SK-N-SH treated with all-trans-retinoic acid at 6 μM for 48 hours (cell line): ENCODE data around the gene KCNK4.

Source experiments
- ATAC-seq: fragments of 200-7000 bp; cut with Tn5 transposase; 3 replicates; pipeline ENCODE4 v1.9.1; 2020; ENCODE audit warnings: mild to moderate bottlenecking, moderate library complexity
- ARNTL ChIP-seq: fragments of 450-650 bp; formaldehyde crosslinking; IDR thresholded peaks from 2 replicates; pipeline ENCODE4 v1.5.0; 2020; ENCODE audit warnings: low read depth, mild to moderate bottlenecking, moderate library complexity, borderline replicate concordance
- BACH2 ChIP-seq: fragments of 250-450 bp; sonication (Bioruptor Pico); IDR thresholded peaks from 2 replicates; pipeline ENCODE4 v1.9.0; 2021; ENCODE audit warnings: mild to moderate bottlenecking, borderline replicate concordance
- CSDC2 ChIP-seq: fragments of 250-450 bp; sonication (Bioruptor Pico); IDR thresholded peaks from 2 replicates; pipeline ENCODE4 v1.5.0; 2020; ENCODE audit warnings: mild to moderate bottlenecking, moderate library complexity
- ESRRG ChIP-seq: fragments of 250-450 bp; sonication (Bioruptor Pico); IDR thresholded peaks from 2 replicates; pipeline ENCODE4 v1.6.1; 2021; ENCODE audit warnings: mild to moderate bottlenecking
- GLIS3 ChIP-seq: fragments of 250-450 bp; sonication (Bioruptor Pico); IDR thresholded peaks from 2 replicates; pipeline ENCODE4 v1.5.0; 2020; ENCODE audit warnings: mild to moderate bottlenecking, moderate library complexity
- ISL1 ChIP-seq: fragments of 250-450 bp; sonication (Bioruptor Pico); IDR thresholded peaks from 2 replicates; pipeline ENCODE4 v2.1.2; 2022; ENCODE audit warnings: mild to moderate bottlenecking, moderate library complexity
- OSR1 ChIP-seq: fragments of 250-450 bp; sonication (Bioruptor Pico); IDR thresholded peaks from 2 replicates; pipeline ENCODE4 v1.8.0; 2022; ENCODE audit warnings: moderate library complexity, mild to moderate bottlenecking, inconsistent platforms
- PPARA ChIP-seq: fragments of 250-450 bp; sonication (Bioruptor Pico); IDR thresholded peaks from 2 replicates; pipeline ENCODE4 v1.5.0; 2020; ENCODE audit warnings: mild to moderate bottlenecking, borderline replicate concordance
- SNAI2 ChIP-seq: fragments of 250-450 bp; sonication (Bioruptor Pico); IDR thresholded peaks from 2 replicates; pipeline ENCODE4 v1.5.0; 2020; ENCODE audit warnings: mild to moderate bottlenecking, moderate library complexity
- TOX ChIP-seq: fragments of 250-450 bp; sonication (Bioruptor Pico); IDR thresholded peaks from 2 replicates; pipeline ENCODE4 v1.8.0; 2021; ENCODE audit warnings: mild to moderate bottlenecking, moderate library complexity, borderline replicate concordance
- ZFP3 ChIP-seq: fragments of 250-450 bp; sonication (Bioruptor Pico); IDR thresholded peaks from 2 replicates; pipeline ENCODE4 v1.5.0; 2020; ENCODE audit warnings: mild to moderate bottlenecking, moderate library complexity
- ZFP30 ChIP-seq: fragments of 450-650 bp; formaldehyde crosslinking; IDR thresholded peaks from 2 replicates; pipeline ENCODE4 v1.5.0; 2022; ENCODE audit warnings: mild to moderate bottlenecking, moderate library complexity
- ZNF8 ChIP-seq: fragments of 450-650 bp; formaldehyde crosslinking; IDR thresholded peaks from 2 replicates; pipeline ENCODE4 v1.5.0; 2020; ENCODE audit warnings: mild to moderate bottlenecking, moderate library complexity
- TF ChIP-seq, protein P1 (sequence below): fragments of 250-450 bp; sonication (Bioruptor Pico); IDR thresholded peaks from 2 replicates; pipeline ENCODE4 v1.5.0; 2020; ENCODE audit warnings: mild to moderate bottlenecking, moderate library complexity
- TF ChIP-seq, protein P2 (sequence below): fragments of 250-450 bp; sonication (Bioruptor Pico); IDR thresholded peaks from 2 replicates; pipeline ENCODE4 v1.5.1; 2021; ENCODE audit warnings: mild to moderate bottlenecking, moderate library complexity
- TF ChIP-seq, protein P3 (sequence below): fragments of 250-450 bp; sonication (Bioruptor Pico); IDR thresholded peaks from 2 replicates; pipeline ENCODE4 v1.8.0; 2021; ENCODE audit warnings: low read depth, mild to moderate bottlenecking, moderate library complexity, borderline replicate concordance
- TF ChIP-seq, protein P4 (sequence below): fragments of 250-450 bp; sonication (Bioruptor Pico); IDR thresholded peaks from 2 replicates; pipeline ENCODE4 v1.8.0; 2020; ENCODE audit warnings: mild to moderate bottlenecking, moderate library complexity, borderline replicate concordance
- TF ChIP-seq, protein P5 (sequence below): fragments of 250-450 bp; sonication (Bioruptor Pico); IDR thresholded peaks from 2 replicates; pipeline ENCODE4 v1.5.1; 2020; ENCODE audit warnings: low read depth, mild to moderate bottlenecking, moderate library complexity

KCNK4 gene

DNA sequence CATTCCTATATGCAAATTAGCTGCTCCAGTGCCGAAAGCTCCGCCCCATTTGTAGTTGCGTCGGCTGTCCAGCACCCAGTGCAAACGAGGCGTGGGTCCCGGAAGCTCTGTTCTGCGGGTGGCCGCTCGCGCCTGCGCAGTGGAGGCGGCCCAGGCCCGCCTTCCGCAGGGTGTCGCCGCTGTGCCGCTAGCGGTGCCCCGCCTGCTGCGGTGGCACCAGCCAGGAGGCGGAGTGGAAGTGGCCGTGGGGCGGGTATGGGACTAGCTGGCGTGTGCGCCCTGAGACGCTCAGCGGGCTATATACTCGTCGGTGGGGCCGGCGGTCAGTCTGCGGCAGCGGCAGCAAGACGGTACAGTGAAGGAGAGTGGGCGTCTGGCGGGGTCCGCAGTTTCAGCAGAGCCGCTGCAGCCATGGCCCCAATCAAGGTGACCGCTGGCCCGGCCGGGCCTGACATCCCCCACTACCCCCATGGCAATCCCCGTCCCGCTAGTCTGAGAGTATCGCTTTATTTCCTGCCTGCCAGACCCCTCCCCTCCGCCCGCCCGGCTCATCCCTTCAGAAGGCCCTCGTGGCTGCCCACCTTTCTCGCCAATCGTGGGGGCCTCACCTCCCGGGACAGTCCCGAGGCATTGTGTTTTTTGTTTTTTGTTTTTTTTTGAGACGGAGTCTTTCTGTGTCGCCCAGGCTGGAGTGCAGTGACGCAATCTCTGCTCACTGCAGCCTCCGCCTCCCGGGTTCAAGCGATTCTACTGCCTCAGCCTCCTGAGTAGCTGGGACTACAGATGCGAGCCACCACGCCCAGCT, 27.1 kb downstream of the KCNK4 start, which contains the start of gene PRDX5:
Gene PRDX5, plus strand, starts transcription at position 161 of the 805 bp plus-strand sequence. Its CDS starts 95 bp downstream, at position 256.
- TF ChIP-seq ARNTL (CRISPR knock-in tag) (no peak), TOX (CRISPR knock-in tag) (no peak), PPARA (CRISPR knock-in tag) (no peak), ZFP30 (CRISPR knock-in tag) (no peak)
- ATAC-seq, result peak; percentile 86

DNA sequence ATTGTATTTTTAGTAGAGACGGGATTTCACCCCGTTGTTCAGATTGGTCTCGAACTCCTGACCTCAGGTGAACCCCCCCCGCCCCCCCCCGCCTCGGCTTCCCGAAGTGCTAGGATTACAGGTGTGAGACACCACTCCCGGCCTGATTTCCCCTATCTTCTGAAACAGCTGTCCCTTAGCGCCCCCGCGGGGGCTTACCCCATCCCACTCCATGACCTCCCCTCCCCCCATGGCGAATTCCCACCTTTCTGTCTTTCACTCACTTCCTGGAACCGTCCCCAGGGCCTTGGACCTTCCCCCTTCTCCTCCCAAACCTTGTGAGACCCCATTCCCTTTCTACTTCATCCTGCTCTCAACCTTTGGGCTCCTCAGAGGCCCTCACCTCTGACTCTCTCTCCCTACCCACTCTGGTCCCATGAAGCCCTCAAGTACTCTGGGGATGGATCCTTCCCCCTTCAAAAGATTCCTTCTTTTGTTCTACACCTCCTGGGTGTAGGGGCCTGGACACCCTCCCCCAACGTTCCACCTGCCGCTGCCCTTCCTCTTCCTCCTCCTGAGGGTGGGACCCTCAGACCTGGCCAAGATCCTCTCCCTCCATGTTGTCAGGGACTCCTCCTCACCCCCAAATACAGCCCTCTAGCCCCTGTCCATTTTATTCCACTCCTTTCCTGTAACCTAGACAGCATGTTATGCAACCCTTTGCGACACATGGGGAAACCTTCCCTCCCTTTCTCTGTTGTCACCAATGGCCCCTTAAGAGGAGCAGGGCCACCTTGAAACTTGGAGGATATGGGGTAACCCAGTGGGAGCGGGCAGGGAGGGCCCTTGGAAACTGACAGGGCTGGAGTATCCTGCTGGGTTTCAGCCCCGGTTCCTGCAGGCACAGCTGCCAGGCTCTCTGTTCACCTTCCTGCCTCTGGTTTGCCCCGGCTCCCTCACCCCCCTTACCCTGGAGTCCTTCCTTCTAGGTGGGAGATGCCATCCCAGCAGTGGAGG, 28.0 kb downstream of the KCNK4 start:
- no peak for ATAC-seq
- TF ChIP-seq PPARA (CRISPR knock-in tag), result no peak
- TF ChIP-seq, protein P1, sequence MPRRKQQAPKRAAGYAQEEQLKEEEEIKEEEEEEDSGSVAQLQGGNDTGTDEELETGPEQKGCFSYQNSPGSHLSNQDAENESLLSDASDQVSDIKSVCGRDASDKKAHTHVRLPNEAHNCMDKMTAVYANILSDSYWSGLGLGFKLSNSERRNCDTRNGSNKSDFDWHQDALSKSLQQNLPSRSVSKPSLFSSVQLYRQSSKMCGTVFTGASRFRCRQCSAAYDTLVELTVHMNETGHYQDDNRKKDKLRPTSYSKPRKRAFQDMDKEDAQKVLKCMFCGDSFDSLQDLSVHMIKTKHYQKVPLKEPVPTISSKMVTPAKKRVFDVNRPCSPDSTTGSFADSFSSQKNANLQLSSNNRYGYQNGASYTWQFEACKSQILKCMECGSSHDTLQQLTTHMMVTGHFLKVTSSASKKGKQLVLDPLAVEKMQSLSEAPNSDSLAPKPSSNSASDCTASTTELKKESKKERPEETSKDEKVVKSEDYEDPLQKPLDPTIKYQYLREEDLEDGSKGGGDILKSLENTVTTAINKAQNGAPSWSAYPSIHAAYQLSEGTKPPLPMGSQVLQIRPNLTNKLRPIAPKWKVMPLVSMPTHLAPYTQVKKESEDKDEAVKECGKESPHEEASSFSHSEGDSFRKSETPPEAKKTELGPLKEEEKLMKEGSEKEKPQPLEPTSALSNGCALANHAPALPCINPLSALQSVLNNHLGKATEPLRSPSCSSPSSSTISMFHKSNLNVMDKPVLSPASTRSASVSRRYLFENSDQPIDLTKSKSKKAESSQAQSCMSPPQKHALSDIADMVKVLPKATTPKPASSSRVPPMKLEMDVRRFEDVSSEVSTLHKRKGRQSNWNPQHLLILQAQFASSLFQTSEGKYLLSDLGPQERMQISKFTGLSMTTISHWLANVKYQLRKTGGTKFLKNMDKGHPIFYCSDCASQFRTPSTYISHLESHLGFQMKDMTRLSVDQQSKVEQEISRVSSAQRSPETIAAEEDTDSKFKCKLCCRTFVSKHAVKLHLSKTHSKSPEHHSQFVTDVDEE (CRISPR knock-in tag), result no peak
- no peak for TF ChIP-seq CSDC2 (CRISPR knock-in tag)
- TF ChIP-seq, protein P2, sequence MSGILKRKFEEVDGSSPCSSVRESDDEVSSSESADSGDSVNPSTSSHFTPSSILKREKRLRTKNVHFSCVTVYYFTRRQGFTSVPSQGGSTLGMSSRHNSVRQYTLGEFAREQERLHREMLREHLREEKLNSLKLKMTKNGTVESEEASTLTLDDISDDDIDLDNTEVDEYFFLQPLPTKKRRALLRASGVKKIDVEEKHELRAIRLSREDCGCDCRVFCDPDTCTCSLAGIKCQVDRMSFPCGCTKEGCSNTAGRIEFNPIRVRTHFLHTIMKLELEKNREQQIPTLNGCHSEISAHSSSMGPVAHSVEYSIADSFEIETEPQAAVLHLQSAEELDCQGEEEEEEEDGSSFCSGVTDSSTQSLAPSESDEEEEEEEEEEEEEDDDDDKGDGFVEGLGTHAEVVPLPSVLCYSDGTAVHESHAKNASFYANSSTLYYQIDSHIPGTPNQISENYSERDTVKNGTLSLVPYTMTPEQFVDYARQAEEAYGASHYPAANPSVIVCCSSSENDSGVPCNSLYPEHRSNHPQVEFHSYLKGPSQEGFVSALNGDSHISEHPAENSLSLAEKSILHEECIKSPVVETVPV, result no peak
- no peak for TF ChIP-seq OSR1
- TF ChIP-seq, protein P3, sequence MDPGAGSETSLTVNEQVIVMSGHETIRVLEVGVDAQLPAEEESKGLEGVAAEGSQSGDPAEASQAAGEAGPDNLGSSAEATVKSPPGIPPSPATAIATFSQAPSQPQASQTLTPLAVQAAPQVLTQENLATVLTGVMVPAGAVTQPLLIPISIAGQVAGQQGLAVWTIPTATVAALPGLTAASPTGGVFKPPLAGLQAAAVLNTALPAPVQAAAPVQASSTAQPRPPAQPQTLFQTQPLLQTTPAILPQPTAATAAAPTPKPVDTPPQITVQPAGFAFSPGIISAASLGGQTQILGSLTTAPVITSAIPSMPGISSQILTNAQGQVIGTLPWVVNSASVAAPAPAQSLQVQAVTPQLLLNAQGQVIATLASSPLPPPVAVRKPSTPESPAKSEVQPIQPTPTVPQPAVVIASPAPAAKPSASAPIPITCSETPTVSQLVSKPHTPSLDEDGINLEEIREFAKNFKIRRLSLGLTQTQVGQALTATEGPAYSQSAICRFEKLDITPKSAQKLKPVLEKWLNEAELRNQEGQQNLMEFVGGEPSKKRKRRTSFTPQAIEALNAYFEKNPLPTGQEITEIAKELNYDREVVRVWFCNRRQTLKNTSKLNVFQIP (CRISPR knock-in tag), result no peak
- no peak for TF ChIP-seq ZFP3
- TF ChIP-seq, protein P4, sequence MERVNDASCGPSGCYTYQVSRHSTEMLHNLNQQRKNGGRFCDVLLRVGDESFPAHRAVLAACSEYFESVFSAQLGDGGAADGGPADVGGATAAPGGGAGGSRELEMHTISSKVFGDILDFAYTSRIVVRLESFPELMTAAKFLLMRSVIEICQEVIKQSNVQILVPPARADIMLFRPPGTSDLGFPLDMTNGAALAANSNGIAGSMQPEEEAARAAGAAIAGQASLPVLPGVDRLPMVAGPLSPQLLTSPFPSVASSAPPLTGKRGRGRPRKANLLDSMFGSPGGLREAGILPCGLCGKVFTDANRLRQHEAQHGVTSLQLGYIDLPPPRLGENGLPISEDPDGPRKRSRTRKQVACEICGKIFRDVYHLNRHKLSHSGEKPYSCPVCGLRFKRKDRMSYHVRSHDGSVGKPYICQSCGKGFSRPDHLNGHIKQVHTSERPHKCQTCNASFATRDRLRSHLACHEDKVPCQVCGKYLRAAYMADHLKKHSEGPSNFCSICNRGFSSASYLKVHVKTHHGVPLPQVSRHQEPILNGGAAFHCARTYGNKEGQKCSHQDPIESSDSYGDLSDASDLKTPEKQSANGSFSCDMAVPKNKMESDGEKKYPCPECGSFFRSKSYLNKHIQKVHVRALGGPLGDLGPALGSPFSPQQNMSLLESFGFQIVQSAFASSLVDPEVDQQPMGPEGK (CRISPR knock-in tag), result no peak
- TF ChIP-seq GLIS3 (CRISPR knock-in tag), result no peak

DNA sequence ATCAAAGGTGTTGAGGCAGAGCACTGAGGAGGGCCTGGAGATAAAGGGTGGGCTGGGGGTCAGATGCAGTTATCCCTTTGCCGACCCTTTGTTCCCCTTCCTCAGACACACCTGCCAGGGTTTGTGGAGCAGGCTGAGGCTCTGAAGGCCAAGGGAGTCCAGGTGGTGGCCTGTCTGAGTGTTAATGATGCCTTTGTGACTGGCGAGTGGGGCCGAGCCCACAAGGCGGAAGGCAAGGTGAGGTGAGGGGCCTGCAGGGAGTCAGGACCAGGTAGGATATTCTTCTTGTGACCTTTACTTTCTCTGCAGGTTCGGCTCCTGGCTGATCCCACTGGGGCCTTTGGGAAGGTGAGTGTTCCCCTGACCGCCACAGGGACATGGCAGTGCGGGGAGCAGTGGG, 29.5 kb downstream of the KCNK4 start:
- TF ChIP-seq, protein P3 (CRISPR knock-in tag), result no peak
- TF ChIP-seq BACH2 (CRISPR knock-in tag) (no peak), ISL1 (CRISPR knock-in tag) (no peak), ESRRG (CRISPR knock-in tag) (no peak), ZNF8 (CRISPR knock-in tag) (no peak), SNAI2 (CRISPR knock-in tag) (no peak)
- TF ChIP-seq, protein P5, sequence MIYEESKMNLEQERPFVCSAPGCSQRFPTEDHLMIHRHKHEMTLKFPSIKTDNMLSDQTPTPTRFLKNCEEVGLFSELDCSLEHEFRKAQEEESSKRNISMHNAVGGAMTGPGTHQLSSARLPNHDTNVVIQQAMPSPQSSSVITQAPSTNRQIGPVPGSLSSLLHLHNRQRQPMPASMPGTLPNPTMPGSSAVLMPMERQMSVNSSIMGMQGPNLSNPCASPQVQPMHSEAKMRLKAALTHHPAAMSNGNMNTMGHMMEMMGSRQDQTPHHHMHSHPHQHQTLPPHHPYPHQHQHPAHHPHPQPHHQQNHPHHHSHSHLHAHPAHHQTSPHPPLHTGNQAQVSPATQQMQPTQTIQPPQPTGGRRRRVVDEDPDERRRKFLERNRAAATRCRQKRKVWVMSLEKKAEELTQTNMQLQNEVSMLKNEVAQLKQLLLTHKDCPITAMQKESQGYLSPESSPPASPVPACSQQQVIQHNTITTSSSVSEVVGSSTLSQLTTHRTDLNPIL (CRISPR knock-in tag), result no peak
- TF ChIP-seq, protein P2, result no peak
- ATAC-seq, result no peak
